HEK293 (cell line): ENCODE results near the gene NAV3.

Source experiments
- CTCF ChIA-PET: fragments of 350-600 bp; formaldehyde crosslinking; extraction: SDS; loops from one replicate; lab custom pipeline; 2021; ENCODE audit warnings: antibody characterized with exemption; lab: Yijun Ruan, JAX
- POLR2A ChIA-PET: fragments of 300-600 bp; formaldehyde crosslinking; extraction: SDS; loops from one replicate; lab custom pipeline; 2020; ENCODE audit warnings: antibody characterized with exemption, inconsistent platforms; lab: Yijun Ruan, JAX
- H3K27ac ChIP-seq: fragments of 200-500 bp; sonication (Bioruptor generic); 2 replicates; pipeline ENCODE4 v1.5.1; 2014; ENCODE audit warnings: low read depth, low read length, control low read depth, inconsistent platforms; ENCODE audit errors: extremely low read depth
- H3K36me3 ChIP-seq, 2 experiments: fragments of 200-500 bp in 1 of 2; sonication (Bioruptor generic) in 1 of 2; 1 replicate in 1 of 2; 2 replicates in 1 of 2; pipeline ENCODE4 v1.5.1; 2014 to 2017; ENCODE audit warnings: inconsistent platforms in 2 of 2, low read length in 2 of 2; ENCODE audit not compliant: control insufficient read depth in 2 of 2, insufficient read depth in 1 of 2
- H3K4me1 ChIP-seq: fragments of 200-500 bp; sonication (Bioruptor generic); 2 replicates; pipeline ENCODE4 v1.5.1; 2014; ENCODE audit warnings: mild to moderate bottlenecking, low read length, inconsistent platforms; ENCODE audit not compliant: control insufficient read depth, insufficient read depth
- H3K4me3 ChIP-seq: 2 replicates; pipeline ENCODE4 v1.5.1; 2011; ENCODE audit warnings: low read depth, mild to moderate bottlenecking, control low read depth, low read length, moderate library complexity
- H3K9me3 ChIP-seq: fragments of 200-500 bp; sonication (Bioruptor generic); 2 replicates; pipeline ENCODE4 v1.5.1; 2014; ENCODE audit warnings: low read depth, low read length, inconsistent platforms; ENCODE audit not compliant: control insufficient read depth, insufficient read depth
- BCL11A ChIP-seq: fragments of 450-650 bp; formaldehyde crosslinking; IDR thresholded peaks from 2 replicates; pipeline ENCODE4 v1.5.1; 2016; ENCODE audit warnings: low read depth, missing biosample characterization, missing genetic modification characterization
- GFI1B ChIP-seq: fragments of 450-650 bp; formaldehyde crosslinking; IDR thresholded peaks from 2 replicates; pipeline ENCODE4 v1.5.1; 2016; ENCODE audit warnings: missing biosample characterization, missing genetic modification characterization
- HOXA7 ChIP-seq: sonication (generic); formaldehyde crosslinking; IDR thresholded peaks from 2 replicates; pipeline ENCODE4 v1.8.1; 2022; ENCODE audit warnings: missing genetic modification reagents, borderline replicate concordance
- OVOL3 ChIP-seq: fragments of 450-650 bp; formaldehyde crosslinking; IDR thresholded peaks from 2 replicates; pipeline ENCODE4 v1.5.1; 2016; ENCODE audit warnings: missing biosample characterization, missing genetic modification characterization
- ZBTB17 ChIP-seq: fragments of 450-650 bp; formaldehyde crosslinking; IDR thresholded peaks from 2 replicates; pipeline ENCODE4 v1.5.1; 2016; ENCODE audit warnings: missing biosample characterization, missing genetic modification characterization
- ZFP41 ChIP-seq: fragments of 450-650 bp; formaldehyde crosslinking; IDR thresholded peaks from 2 replicates; pipeline ENCODE4 v1.5.1; 2016; ENCODE audit warnings: missing biosample characterization, missing genetic modification characterization, borderline replicate concordance
- ZNF2 ChIP-seq: fragments of 450-650 bp; formaldehyde crosslinking; IDR thresholded peaks from 2 replicates; pipeline ENCODE4 v1.5.1; 2016; ENCODE audit warnings: missing biosample characterization, missing genetic modification characterization
- ZNF24 ChIP-seq: fragments of 450-650 bp; formaldehyde crosslinking; IDR thresholded peaks from 2 replicates; pipeline ENCODE4 v1.5.1; 2016; ENCODE audit warnings: missing biosample characterization, missing genetic modification characterization
- ZNF416 ChIP-seq: fragments of 450-650 bp; formaldehyde crosslinking; IDR thresholded peaks from 2 replicates; pipeline ENCODE4 v1.5.1; 2016; ENCODE audit warnings: missing biosample characterization, missing genetic modification characterization
- ZNF585B ChIP-seq: fragments of 450-650 bp; formaldehyde crosslinking; IDR thresholded peaks from 2 replicates; pipeline ENCODE4 v1.5.1; 2016; ENCODE audit warnings: missing biosample characterization, missing genetic modification characterization
- ZNF660 ChIP-seq: fragments of 450-650 bp; IDR thresholded peaks from 2 replicates; pipeline ENCODE4 v1.5.1; 2018; ENCODE audit warnings: missing biosample characterization, mild to moderate bottlenecking, missing genetic modification characterization
- ZNF677 ChIP-seq: fragments of 450-650 bp; IDR thresholded peaks from 2 replicates; pipeline ENCODE4 v1.5.0; 2018; ENCODE audit warnings: missing biosample characterization, mild to moderate bottlenecking, missing genetic modification characterization, moderate library complexity
- ZNF76 ChIP-seq: fragments of 450-650 bp; formaldehyde crosslinking; IDR thresholded peaks from 2 replicates; pipeline ENCODE4; 2016; ENCODE audit warnings: low read depth, missing biosample characterization, missing genetic modification characterization, borderline replicate concordance
- ZNF830 ChIP-seq: fragments of 450-650 bp; IDR thresholded peaks from 2 replicates; pipeline ENCODE4 v1.5.0; 2018; ENCODE audit warnings: missing biosample characterization, missing genetic modification characterization, low read depth, mild to moderate bottlenecking, moderate library complexity
- ZNF843 ChIP-seq: fragments of 450-650 bp; formaldehyde crosslinking; IDR thresholded peaks from 2 replicates; pipeline ENCODE4 v1.5.1; 2016; ENCODE audit warnings: missing biosample characterization, missing genetic modification characterization
- TF ChIP-seq, protein P1 (sequence below): fragments of 450-650 bp; formaldehyde crosslinking; IDR thresholded peaks from 2 replicates; pipeline ENCODE4 v1.5.1; 2017; ENCODE audit warnings: missing biosample characterization, missing genetic modification characterization
- TF ChIP-seq, protein P2 (sequence below): fragments of 450-650 bp; formaldehyde crosslinking; IDR thresholded peaks from 2 replicates; pipeline ENCODE4 v1.5.1; 2016; ENCODE audit warnings: missing biosample characterization, missing genetic modification characterization
- TF ChIP-seq, protein P3 (sequence below): fragments of 450-650 bp; formaldehyde crosslinking; IDR thresholded peaks from 2 replicates; pipeline ENCODE4 v1.5.1; 2016; ENCODE audit warnings: missing biosample characterization, missing genetic modification characterization, low read depth

The NAV3 gene

DNA sequence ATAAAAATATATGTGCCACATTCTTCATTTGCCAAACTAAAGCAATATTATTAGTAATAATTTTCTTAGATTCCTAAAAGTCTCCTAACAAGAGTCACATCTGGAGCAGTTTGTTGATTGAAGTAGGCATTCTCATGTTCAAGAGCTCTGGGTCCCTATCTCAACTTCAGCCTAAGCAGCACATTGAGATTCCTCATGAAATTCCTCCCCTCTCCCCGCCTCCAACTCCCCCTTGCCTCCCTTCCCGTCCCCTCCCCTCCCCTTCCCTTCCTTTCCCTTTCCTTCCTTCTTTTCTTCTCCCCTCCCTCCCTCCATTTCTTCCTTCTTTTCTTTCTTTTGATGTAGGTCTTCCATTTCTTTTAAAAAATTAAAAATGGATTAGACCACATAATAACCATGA is 48.7 kb upstream of the NAV3 start (continued):
- TF ChIP-seq, protein P1, sequence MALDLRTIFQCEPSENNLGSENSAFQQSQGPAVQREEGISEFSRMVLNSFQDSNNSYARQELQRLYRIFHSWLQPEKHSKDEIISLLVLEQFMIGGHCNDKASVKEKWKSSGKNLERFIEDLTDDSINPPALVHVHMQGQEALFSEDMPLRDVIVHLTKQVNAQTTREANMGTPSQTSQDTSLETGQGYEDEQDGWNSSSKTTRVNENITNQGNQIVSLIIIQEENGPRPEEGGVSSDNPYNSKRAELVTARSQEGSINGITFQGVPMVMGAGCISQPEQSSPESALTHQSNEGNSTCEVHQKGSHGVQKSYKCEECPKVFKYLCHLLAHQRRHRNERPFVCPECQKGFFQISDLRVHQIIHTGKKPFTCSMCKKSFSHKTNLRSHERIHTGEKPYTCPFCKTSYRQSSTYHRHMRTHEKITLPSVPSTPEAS (tag by site-specific recombination): no peak
- TF ChIP-seq OVOL3 (tag by site-specific recombination) (no peak), ZNF585B (tag by site-specific recombination) (no peak), HOXA7 (CRISPR knock-in tag) (no peak), ZNF660 (tag by site-specific recombination) (no peak)
- TF ChIP-seq, protein P2, sequence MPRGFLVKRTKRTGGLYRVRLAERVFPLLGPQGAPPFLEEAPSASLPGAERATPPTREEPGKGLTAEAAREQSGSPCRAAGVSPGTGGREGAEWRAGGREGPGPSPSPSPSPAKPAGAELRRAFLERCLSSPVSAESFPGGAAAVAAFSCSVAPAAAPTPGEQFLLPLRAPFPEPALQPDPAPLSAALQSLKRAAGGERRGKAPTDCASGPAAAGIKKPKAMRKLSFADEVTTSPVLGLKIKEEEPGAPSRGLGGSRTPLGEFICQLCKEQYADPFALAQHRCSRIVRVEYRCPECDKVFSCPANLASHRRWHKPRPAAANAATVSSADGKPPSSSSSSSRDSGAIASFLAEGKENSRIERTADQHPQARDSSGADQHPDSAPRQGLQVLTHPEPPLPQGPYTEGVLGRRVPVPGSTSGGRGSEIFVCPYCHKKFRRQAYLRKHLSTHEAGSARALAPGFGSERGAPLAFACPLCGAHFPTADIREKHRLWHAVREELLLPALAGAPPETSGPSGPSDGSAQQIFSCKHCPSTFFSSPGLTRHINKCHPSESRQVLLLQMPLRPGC (tag by site-specific recombination): no peak

DNA sequence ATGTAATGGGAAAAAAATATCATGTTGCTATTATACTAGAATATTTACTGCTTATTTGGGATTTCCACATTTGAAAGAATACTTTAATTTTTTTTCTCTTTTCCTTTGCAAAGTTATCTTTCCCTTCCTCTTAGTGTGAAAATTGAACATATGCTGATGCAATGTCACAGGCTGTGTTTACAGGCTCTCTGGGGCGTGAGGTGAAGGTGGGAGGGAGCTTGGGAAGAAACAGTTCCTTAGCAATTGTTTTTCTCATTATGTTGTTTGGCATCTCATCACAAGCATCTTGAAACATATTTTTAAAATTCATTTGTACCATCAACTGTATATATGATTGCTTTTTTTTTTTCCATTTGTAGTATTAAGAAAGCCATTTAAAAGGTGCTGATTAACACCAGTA is 47.9 kb upstream of the NAV3 start:
- TF ChIP-seq ZNF2 (tag by site-specific recombination): no peak
- TF ChIP-seq, all 188 proteins: peak for 0
- Histone ChIP-seq H3K4me1 (no peaks in the 10 kb centered on the region), H3K36me3 (no peaks in the 10 kb centered on the region), H3K9me3 (no peaks in the 10 kb centered on the region), H3K4me3 (no peak overlapping the region), H3K27ac (no peak overlapping the region)
- CTCF ChIA-PET: no interaction called here
- POLR2A ChIA-PET: no interaction called here

DNA sequence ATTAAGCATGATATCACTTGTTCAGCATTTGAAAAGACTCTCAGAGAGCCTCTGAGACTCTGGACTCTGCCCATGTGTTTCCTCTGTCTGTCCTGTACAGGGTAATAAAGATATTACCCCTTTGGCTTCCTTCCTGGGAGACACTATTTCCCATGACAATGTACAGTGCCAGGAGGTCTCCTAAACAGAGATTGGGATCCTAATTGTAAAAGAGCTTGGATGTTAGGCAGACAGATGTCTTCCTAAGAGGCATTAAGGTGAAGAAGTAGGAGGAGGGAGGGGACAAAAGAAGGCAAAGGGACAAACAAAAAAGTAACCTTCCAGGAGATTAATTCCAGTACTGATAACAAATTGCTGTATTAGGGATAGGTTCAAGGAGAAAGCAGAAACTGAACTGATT is 45.5 kb upstream of the NAV3 start:
- no peak overlapping the region for H3K27ac ChIP-seq
- POLR2A ChIA-PET: no interaction called here
- TF ChIP-seq, protein P3, sequence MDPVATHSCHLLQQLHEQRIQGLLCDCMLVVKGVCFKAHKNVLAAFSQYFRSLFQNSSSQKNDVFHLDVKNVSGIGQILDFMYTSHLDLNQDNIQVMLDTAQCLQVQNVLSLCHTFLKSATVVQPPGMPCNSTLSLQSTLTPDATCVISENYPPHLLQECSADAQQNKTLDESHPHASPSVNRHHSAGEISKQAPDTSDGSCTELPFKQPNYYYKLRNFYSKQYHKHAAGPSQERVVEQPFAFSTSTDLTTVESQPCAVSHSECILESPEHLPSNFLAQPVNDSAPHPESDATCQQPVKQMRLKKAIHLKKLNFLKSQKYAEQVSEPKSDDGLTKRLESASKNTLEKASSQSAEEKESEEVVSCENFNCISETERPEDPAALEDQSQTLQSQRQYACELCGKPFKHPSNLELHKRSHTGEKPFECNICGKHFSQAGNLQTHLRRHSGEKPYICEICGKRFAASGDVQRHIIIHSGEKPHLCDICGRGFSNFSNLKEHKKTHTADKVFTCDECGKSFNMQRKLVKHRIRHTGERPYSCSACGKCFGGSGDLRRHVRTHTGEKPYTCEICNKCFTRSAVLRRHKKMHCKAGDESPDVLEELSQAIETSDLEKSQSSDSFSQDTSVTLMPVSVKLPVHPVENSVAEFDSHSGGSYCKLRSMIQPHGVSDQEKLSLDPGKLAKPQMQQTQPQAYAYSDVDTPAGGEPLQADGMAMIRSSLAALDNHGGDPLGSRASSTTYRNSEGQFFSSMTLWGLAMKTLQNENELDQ (tag by site-specific recombination): no peak
- TF ChIP-seq ZNF76 (tag by site-specific recombination) (no peak), ZBTB17 (tag by site-specific recombination) (no peak)
- TF ChIP-seq, all 188 proteins: peak for 0
- no peaks in the 10 kb centered on the region for H3K4me1 ChIP-seq
- H3K4me3 ChIP-seq: no peak overlapping the region
- H3K9me3 ChIP-seq: no peaks in the 10 kb centered on the region
- H3K36me3 ChIP-seq: no peaks in the 10 kb centered on the region
- CTCF ChIA-PET: no interaction called here

DNA sequence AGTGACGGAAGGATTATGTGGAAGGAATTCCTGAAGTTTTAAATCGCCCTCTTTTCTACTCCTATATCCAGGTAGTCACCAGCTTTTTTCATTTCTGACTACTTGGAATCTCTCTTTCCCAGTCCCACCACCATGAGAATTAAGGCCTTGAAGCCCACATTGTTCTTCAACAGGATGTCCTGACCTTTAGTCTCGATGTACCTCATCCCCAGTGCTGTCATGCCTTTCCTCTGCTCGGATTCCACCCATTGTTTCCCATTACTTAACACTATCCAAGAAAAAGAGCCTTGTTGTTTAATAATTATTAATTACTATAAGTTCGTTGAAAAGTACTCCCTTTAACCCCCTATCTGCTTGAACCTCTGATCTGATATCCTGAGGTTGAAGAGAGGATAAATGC is 44.0 kb upstream of the NAV3 start:
- no peaks in the 10 kb centered on the region for H3K4me1 ChIP-seq
- no peak for TF ChIP-seq ZNF677 (tag by site-specific recombination)
- no peak for TF ChIP-seq ZNF843 (tag by site-specific recombination)
- no peak for TF ChIP-seq ZNF830
- TF ChIP-seq ZFP41: no peak
- TF ChIP-seq ZNF416 (tag by site-specific recombination): no peak
- no peak for TF ChIP-seq GFI1B (tag by site-specific recombination)
- TF ChIP-seq BCL11A (tag by site-specific recombination): no peak
- no peak for TF ChIP-seq ZNF24 (tag by site-specific recombination)
- H3K27ac ChIP-seq: no peak overlapping the region
- no peaks in the 10 kb centered on the region for H3K36me3 ChIP-seq
- CTCF ChIA-PET: no interaction called here
- POLR2A ChIA-PET: no interaction called here
- H3K9me3 ChIP-seq: no peaks in the 10 kb centered on the region
- no peak overlapping the region for H3K4me3 ChIP-seq
